Common myeloid progenitor, CD34-positive (primary cell): ENCODE results near the gene CLECL1.
"Not testable (repeated sequence)": the region's sequence is repeated elsewhere in the genome, so short reads cannot be mapped to it uniquely, and the experiment has no call there.

Source experiments
- CTCF ChIA-PET: fragments of 350-600 bp; sonication (Branson Sonifier 250); formaldehyde crosslinking; loops from one replicate; lab custom pipeline; 2021; ENCODE audit warnings: antibody characterized with exemption; lab: Charles Lee
- POLR2A ChIA-PET: fragments of 350-600 bp; sonication (Branson Sonifier 250); formaldehyde crosslinking; loops from one replicate; lab custom pipeline; 2021; ENCODE audit warnings: antibody characterized with exemption; lab: Charles Lee
- DNase-seq, 3 donors: peaks; one replicate each; pipeline versions ENCODE4 v3.0.0 to v3.0.0-alpha.2; 2013
- H3K27ac ChIP-seq, 2 experiments: 1 replicate in 1 of 2; 2 replicates in 1 of 2; pipeline ENCODE4 v1.7.0; 2013; ENCODE audit warnings: inconsistent platforms in 2 of 2, low read length in 2 of 2, mild to moderate bottlenecking in 2 of 2, low read depth in 1 of 2, moderate library complexity in 1 of 2; ENCODE audit not compliant: severe bottlenecking in 2 of 2, insufficient read depth in 1 of 2, poor library complexity in 1 of 2
- H3K27me3 ChIP-seq, 5 experiments: replicated peaks in 2 of 5; 1 replicate in 3 of 5; 2 replicates in 2 of 5; pipeline versions ENCODE4 v1.6.1 to v1.7.0; 2013; ENCODE audit warnings: low read length in 4 of 5, mild to moderate bottlenecking in 2 of 5, moderate library complexity in 2 of 5, inconsistent platforms in 1 of 5; ENCODE audit not compliant: insufficient read depth in 5 of 5, control insufficient read depth in 4 of 5
- H3K36me3 ChIP-seq, 4 experiments: 1 replicate in 2 of 4; 2 replicates in 2 of 4; pipeline versions ENCODE4 v1.6.1 to v1.7.0; 2013; ENCODE audit warnings: low read length in 3 of 4, control low read depth in 1 of 4, mild to moderate bottlenecking in 1 of 4; ENCODE audit not compliant: control insufficient read depth in 4 of 4, insufficient read depth in 4 of 4
- H3K4me1 ChIP-seq, 4 experiments: 1 replicate in 3 of 4; 2 replicates in 1 of 4; pipeline versions ENCODE4 v1.6.1 to v1.7.1; 2013; ENCODE audit warnings: low read length in 3 of 4, mild to moderate bottlenecking in 3 of 4, control low read depth in 1 of 4, inconsistent platforms in 1 of 4, moderate library complexity in 1 of 4; ENCODE audit not compliant: control insufficient read depth in 4 of 4, insufficient read depth in 4 of 4; ENCODE audit errors: control extremely low read depth in 1 of 4
- H3K4me3 ChIP-seq, 7 experiments: 1 replicate in 4 of 7; 2 replicates in 3 of 7; pipeline versions ENCODE4 v1.5.1 to v1.7.0; 2013; ENCODE audit warnings: mild to moderate bottlenecking in 7 of 7, low read length in 6 of 7, moderate library complexity in 6 of 7, inconsistent platforms in 2 of 7, low read depth in 2 of 7, control low read depth in 1 of 7; ENCODE audit not compliant: insufficient read depth in 4 of 7, control insufficient read depth in 1 of 7; ENCODE audit errors: extremely low read depth in 1 of 7
- H3K9me3 ChIP-seq, 5 experiments: 1 replicate in 4 of 5; 2 replicates in 1 of 5; pipeline versions ENCODE4 v1.6.1 to v1.7.1; 2013; ENCODE audit warnings: low read length in 4 of 5, mild to moderate bottlenecking in 2 of 5, inconsistent platforms in 1 of 5, low read depth in 1 of 5, moderate library complexity in 1 of 5; ENCODE audit not compliant: control insufficient read depth in 4 of 5, insufficient read depth in 2 of 5; ENCODE audit errors: control extremely low read depth in 1 of 5
- WGBS: methylation state at CpG from one replicate; pipeline ENCODE4 v1.1.5; 2013; ENCODE audit not compliant: insufficient coverage; 5-methylcytosine and 5-hydroxymethylcytosine counted together

The CLECL1 gene

GRCh38 chr12:9694241-9694640 is 38.7 kb downstream of the CLECL1 start:
- H3K4me3 ChIP-seq, result no peak overlapping the region
- peaks cover 0 to 14% (median 0%) of the 10 kb centered on the region in 5 experiments for H3K9me3 ChIP-seq
- ChIA-PET POLR2A (no interaction called here), CTCF (interaction anchor here (1.5 kb wide), 1 partner anchor 49 kb away, joined by 5 read pairs; no protein-coding TSS in a partner anchor)
- no peak for DNase-seq
- H3K4me1 ChIP-seq, result peaks cover 0 to 14% (median 5%) of the 10 kb centered on the region in 4 experiments
- H3K27me3 ChIP-seq, result no peaks in the 10 kb centered on the region
- peaks cover 19 to 50% (median 28%) of the 10 kb centered on the region in 4 experiments for H3K36me3 ChIP-seq
- no peak overlapping the region for H3K27ac ChIP-seq
- WGBS, result no CpG with 5 or more reads among the region's 1 CpG

- Histone ChIP-seq H3K9me3 (peaks cover 0 to 18% (median 6%) of the 10 kb centered on the region in 5 experiments), H3K36me3 (peaks cover 29 to 63% (median 40%) of the 10 kb centered on the region in 4 experiments), H3K4me1 (peaks cover 0 to 9% (median 4%) of the 10 kb centered on the region in 4 experiments), H3K27me3 (no peaks in the 10 kb centered on the region), H3K4me3 (no peak overlapping the region), H3K27ac (no peak overlapping the region)
- ChIA-PET POLR2A (no interaction called here), CTCF (no interaction called here)
- no peak for DNase-seq
- WGBS, result no CpG with 5 or more reads among the region's 1 CpG
These were observed 40.0 kb downstream of the CLECL1 start for GRCh38 chr12:9692909-9693308.

GRCh38 chr12:9687228-9687627 is 45.7 kb downstream of the CLECL1 start:
- no peak for DNase-seq
- Histone ChIP-seq H3K4me3 (no peak overlapping the region), H3K4me1 (peaks cover 0 to 9% (median 1%) of the 10 kb centered on the region in 4 experiments), H3K27ac (no peak overlapping the region), H3K9me3 (peaks cover 2 to 20% (median 6%) of the 10 kb centered on the region in 5 experiments), H3K36me3 (peaks cover 26 to 57% (median 33%) of the 10 kb centered on the region in 4 experiments), H3K27me3 (no peaks in the 10 kb centered on the region)
- WGBS, result 80% methylated on average over 1 of the region's 1 CpG
- POLR2A ChIA-PET, result interaction anchor here (0.7 kb wide), 1 partner anchor 64 kb away, joined by 3 read pairs; no protein-coding TSS in a partner anchor
- CTCF ChIA-PET, result no interaction called here

GRCh38 chr12:9685915-9686314 is 47.0 kb downstream of the CLECL1 start:
- peaks cover 0 to 9% (median 1%) of the 10 kb centered on the region in 4 experiments for H3K4me1 ChIP-seq
- ChIA-PET POLR2A (no interaction called here), CTCF (interaction anchor here (1.0 kb wide), 1 partner anchor 23 kb away, joined by 3 read pairs; no protein-coding TSS in a partner anchor)
- no peak overlapping the region for H3K27ac ChIP-seq
- H3K27me3 ChIP-seq, result no peaks in the 10 kb centered on the region
- peaks cover 2 to 26% (median 6%) of the 10 kb centered on the region in 5 experiments for H3K9me3 ChIP-seq
- H3K36me3 ChIP-seq, result peaks cover 27 to 64% (median 38%) of the 10 kb centered on the region in 4 experiments
- 94% methylated on average over 3 of the region's 4 CpGs for WGBS
- DNase-seq, result no peak
- no peak overlapping the region for H3K4me3 ChIP-seq

GRCh38 chr12:9685366-9685765 is 47.5 kb downstream of the CLECL1 start:
- DNase-seq, result peak in 2 of 3 donors; percentile 45 to 64
- H3K9me3 ChIP-seq, result peaks cover 2 to 26% (median 6%) of the 10 kb centered on the region in 5 experiments
- H3K27ac ChIP-seq, H3K4me3 ChIP-seq, H3K27me3 ChIP-seq, POLR2A ChIA-PET, H3K4me1 ChIP-seq: not testable (repeated sequence)
- H3K36me3 ChIP-seq, result peaks cover 22 to 68% (median 38%) of the 10 kb centered on the region in 4 experiments
- 46% methylated on average over 5 of the region's 5 CpGs for WGBS
- CTCF ChIA-PET, result interaction anchor here (1.0 kb wide), 1 partner anchor 23 kb away, joined by 3 read pairs; no protein-coding TSS in a partner anchor

- POLR2A ChIA-PET, DNase-seq, H3K4me1 ChIP-seq, H3K27me3 ChIP-seq, H3K4me3 ChIP-seq, H3K27ac ChIP-seq: not testable (repeated sequence)
- CTCF ChIA-PET, result interaction anchor here (1.2 to 1.7 kb wide), 3 partner anchors 9 to 25 kb away, joined by 3 to 5 read pairs (median 3); no protein-coding TSS in a partner anchor
- Histone ChIP-seq H3K36me3 (peaks cover 11 to 59% (median 28%) of the 10 kb centered on the region in 4 experiments), H3K9me3 (peaks cover 0 to 21% (median 8%) of the 10 kb centered on the region in 5 experiments)
- WGBS, result no CpG with 5 or more reads among the region's 2 CpGs
These were observed 49.9 kb downstream of the CLECL1 start for GRCh38 chr12:9682949-9683348.

GRCh38 chr12:9682508-9682907 is 50.4 kb downstream of the CLECL1 start:
- POLR2A ChIA-PET, H3K4me3 ChIP-seq, H3K4me1 ChIP-seq, H3K27me3 ChIP-seq, H3K27ac ChIP-seq, DNase-seq: not testable (repeated sequence)
- WGBS, result no CpG with 5 or more reads among the region's 4 CpGs
- H3K9me3 ChIP-seq, result peaks cover 0 to 21% (median 8%) of the 10 kb centered on the region in 5 experiments
- H3K36me3 ChIP-seq, result peaks cover 9 to 56% (median 25%) of the 10 kb centered on the region in 4 experiments
- CTCF ChIA-PET, result interaction anchor here (1.2 to 1.7 kb wide), 2 partner anchors 9 to 18 kb away, joined by 3 to 5 read pairs; no protein-coding TSS in a partner anchor
